ENCODE measurements around the gene SMAP2. TPM values are rescaled to one million over a fixed set of nuclear protein-coding genes. Genes with fewer than 3 reads are reported as not detected.

Gene SMAP2
- total and polyA plus RNA-seq, 2 donors (not counting 3 experiments of a cell fraction or from before 2014, with no cell fraction given): 8.0 to 11.1 TPM

- H3K36me3 ChIP-seq (ENCODE audit: control insufficient read depth in 2 of 2, extremely low read depth in 1 of 2, insufficient read depth in 2 of 2, low read length in 2 of 2): no peaks in the 10 kb centered on the region
- intact Hi-C loops (cut with micrococcal nuclease): no loop called here
- DNase-seq (ENCODE audit: low read depth, low spot score) (no peak), FAIRE-seq (no peak)
- BruUV-seq (replicated peaks): no TSS peak
- TF ChIP-seq, protein P1, sequence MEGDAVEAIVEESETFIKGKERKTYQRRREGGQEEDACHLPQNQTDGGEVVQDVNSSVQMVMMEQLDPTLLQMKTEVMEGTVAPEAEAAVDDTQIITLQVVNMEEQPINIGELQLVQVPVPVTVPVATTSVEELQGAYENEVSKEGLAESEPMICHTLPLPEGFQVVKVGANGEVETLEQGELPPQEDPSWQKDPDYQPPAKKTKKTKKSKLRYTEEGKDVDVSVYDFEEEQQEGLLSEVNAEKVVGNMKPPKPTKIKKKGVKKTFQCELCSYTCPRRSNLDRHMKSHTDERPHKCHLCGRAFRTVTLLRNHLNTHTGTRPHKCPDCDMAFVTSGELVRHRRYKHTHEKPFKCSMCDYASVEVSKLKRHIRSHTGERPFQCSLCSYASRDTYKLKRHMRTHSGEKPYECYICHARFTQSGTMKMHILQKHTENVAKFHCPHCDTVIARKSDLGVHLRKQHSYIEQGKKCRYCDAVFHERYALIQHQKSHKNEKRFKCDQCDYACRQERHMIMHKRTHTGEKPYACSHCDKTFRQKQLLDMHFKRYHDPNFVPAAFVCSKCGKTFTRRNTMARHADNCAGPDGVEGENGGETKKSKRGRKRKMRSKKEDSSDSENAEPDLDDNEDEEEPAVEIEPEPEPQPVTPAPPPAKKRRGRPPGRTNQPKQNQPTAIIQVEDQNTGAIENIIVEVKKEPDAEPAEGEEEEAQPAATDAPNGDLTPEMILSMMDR (IDR thresholded peaks at IDR 0.05; ENCODE audit: extremely low read depth in 1 of 2, insufficient read depth in 1 of 2, low read depth in 1 of 2, low read length in 2 of 2): no peak
- no peak for TF ChIP-seq FOS (IDR thresholded peaks at IDR 0.05; ENCODE audit: borderline replicate concordance, insufficient read depth, low read length)
- no peak for TF ChIP-seq POLR2AphosphoS5 (IDR thresholded peaks at IDR 0.05; ENCODE audit: insufficient read depth, low read depth, low read length)
- no peak for TF ChIP-seq POLR2A (IDR thresholded peaks at IDR 0.05; ENCODE audit: low read depth, low read length)
- TF ChIP-seq GATA2 (IDR thresholded peaks at IDR 0.05; ENCODE audit: insufficient read depth, insufficient read length, low read depth, low read length): no peak
- no peak for TF ChIP-seq MYC (IDR thresholded peaks at IDR 0.05; ENCODE audit: low read depth, low read length)
- TF ChIP-seq EZH2 (IDR thresholded peaks at IDR 0.05; ENCODE audit: borderline replicate concordance, low read depth, low read length, severe bottlenecking): no peak
- H3K79me2 ChIP-seq (ENCODE audit: control insufficient read depth, insufficient read depth, low read length): no peaks in the 10 kb centered on the region
- no peaks in the 10 kb centered on the region for H3K9me3 ChIP-seq (replicated peaks; ENCODE audit: control insufficient read depth, insufficient read depth, low read length)
- H3K4me3 ChIP-seq (replicated peaks in 1 of 3; ENCODE audit: insufficient read depth in 1 of 3, low read depth in 1 of 3, low read length in 3 of 3): no peak overlapping the region
- CTCF ChIA-PET: interaction anchor here (0.9 to 6.6 kb wide), 6 partner anchors 9 to 239 kb away, joined by 3 to 28 read pairs (median 8); partner anchors contain the start of gene SMAP2
- POLR2A ChIA-PET: no interaction called here
- H4K20me1 ChIP-seq (replicated peaks; ENCODE audit: control insufficient read depth, extremely low read depth, insufficient read depth, low read length): no peaks in the 10 kb centered on the region
- H3K27me3 ChIP-seq (ENCODE audit: control insufficient read depth in 2 of 2, insufficient read depth in 2 of 2, low read length in 2 of 2): no peaks in the 10 kb centered on the region
- no peak overlapping the region for H3K9ac ChIP-seq (replicated peaks; ENCODE audit: extremely low read depth, insufficient read depth, low read length)
- no peak overlapping the region for H3K4me2 ChIP-seq (ENCODE audit: insufficient read depth, low read length)
- dilution Hi-C loops (cut with MboI; ENCODE audit: extremely low pct_ligation_motif_present, low sequenced_read_pairs): no loop called here
- H3K4me1 ChIP-seq (ENCODE audit: control insufficient read depth, extremely low read depth, insufficient read depth, low read length): peaks cover 8% of the 10 kb centered on the region
- H3K27ac ChIP-seq (ENCODE audit: insufficient read depth, low read depth, low read length): no peak overlapping the region
- no peaks in the 10 kb centered on the region for H3K9me1 ChIP-seq (replicated peaks; ENCODE audit: control insufficient read depth, extremely low read depth, insufficient read depth, low read length)
- H2AFZ ChIP-seq (ENCODE audit: low read depth, low read length): no peak overlapping the region
These were observed 9.6 kb downstream of the SMAP2 start for GRCh38 chr1:40383095-40383487.
